ENCODE data around the gene SGTB.

DNA sequence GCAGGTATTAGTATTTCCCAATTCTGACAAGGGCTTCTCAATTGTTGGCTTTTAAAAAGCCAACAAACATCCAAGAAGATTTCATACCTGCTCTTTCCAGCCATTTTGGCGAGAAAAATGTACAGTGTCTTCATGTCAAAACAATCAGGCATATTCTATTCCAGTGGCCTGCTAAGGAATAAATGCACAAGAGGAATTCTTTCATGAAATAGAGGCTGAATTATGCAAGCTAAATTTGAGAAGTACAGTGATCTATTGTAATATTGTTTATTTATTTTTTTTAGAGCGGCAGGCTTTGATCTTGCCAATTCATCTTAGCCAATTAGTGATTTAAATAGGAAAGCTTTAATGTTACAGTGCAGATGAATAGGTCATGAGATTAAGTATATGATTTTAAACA, 49.4 kb upstream of the SGTB start:
- no peak for TF ChIP-seq EZH2 (IDR thresholded peaks at IDR 0.05; ENCODE audit: low read depth, low read length, severe bottlenecking)
- TF ChIP-seq, protein P1, sequence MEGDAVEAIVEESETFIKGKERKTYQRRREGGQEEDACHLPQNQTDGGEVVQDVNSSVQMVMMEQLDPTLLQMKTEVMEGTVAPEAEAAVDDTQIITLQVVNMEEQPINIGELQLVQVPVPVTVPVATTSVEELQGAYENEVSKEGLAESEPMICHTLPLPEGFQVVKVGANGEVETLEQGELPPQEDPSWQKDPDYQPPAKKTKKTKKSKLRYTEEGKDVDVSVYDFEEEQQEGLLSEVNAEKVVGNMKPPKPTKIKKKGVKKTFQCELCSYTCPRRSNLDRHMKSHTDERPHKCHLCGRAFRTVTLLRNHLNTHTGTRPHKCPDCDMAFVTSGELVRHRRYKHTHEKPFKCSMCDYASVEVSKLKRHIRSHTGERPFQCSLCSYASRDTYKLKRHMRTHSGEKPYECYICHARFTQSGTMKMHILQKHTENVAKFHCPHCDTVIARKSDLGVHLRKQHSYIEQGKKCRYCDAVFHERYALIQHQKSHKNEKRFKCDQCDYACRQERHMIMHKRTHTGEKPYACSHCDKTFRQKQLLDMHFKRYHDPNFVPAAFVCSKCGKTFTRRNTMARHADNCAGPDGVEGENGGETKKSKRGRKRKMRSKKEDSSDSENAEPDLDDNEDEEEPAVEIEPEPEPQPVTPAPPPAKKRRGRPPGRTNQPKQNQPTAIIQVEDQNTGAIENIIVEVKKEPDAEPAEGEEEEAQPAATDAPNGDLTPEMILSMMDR (IDR thresholded peaks at IDR 0.05; ENCODE audit: control extremely low read depth in 1 of 3, insufficient read depth in 1 of 3, low read depth in 1 of 3, low read length in 3 of 3), result no peak
- no peak for TF ChIP-seq POLR2A (IDR thresholded peaks at IDR 0.05; ENCODE audit: control extremely low read depth in 1 of 2, low read depth in 2 of 2, low read length in 2 of 2)
- TF ChIP-seq EP300 (IDR thresholded peaks at IDR 0.05; ENCODE audit: borderline replicate concordance in 1 of 2, low read depth in 2 of 2, low read length in 2 of 2), result no peak
